Lower leg skin (tissue), 4 donors: ENCODE results near the gene CTXND1. TPM values are rescaled to one million over a fixed set of nuclear protein-coding genes. Genes with fewer than 3 reads are reported as not detected.

ENCODE experiments used
- DNase-seq, 2 donors: peaks; one replicate each; pipeline ENCODE4 v3.0.0-alpha.2; 2019; ENCODE audit warnings: low spot score in 2 of 2
- H3K4me3 ChIP-seq: fragments of 200-600 bp; sonication (generic); 2 replicates; pipeline ENCODE4 v1.5.1; 2017; ENCODE audit warnings: mild to moderate bottlenecking, low read depth; ENCODE audit not compliant: poor library complexity, severe bottlenecking
- CTCF ChIP-seq, 3 donors: fragments of 450-650 bp; IDR thresholded peaks; one replicate each; pipeline ENCODE4 v1.5.1; 2016; ENCODE audit warnings: antibody characterized with exemption in 3 of 3, mild to moderate bottlenecking in 3 of 3, moderate library complexity in 2 of 3
- POLR2A ChIP-seq, 2 donors: fragments of 450-650 bp; IDR thresholded peaks; one replicate each; pipeline ENCODE4 v1.6.1; 2016 to 2017; ENCODE audit warnings: antibody characterized with exemption in 2 of 2, mild to moderate bottlenecking in 1 of 2, moderate library complexity in 1 of 2
- WGBS, 2 donors: methylation state at CpG; one replicate each; pipeline ENCODE4 v1.1.5; 2018; 5-methylcytosine and 5-hydroxymethylcytosine counted together
- intact Hi-C: fragments of 100-400 bp; cut with DNase I; formaldehyde crosslinking; loops from one replicate; pipeline ENCODE4 v1.15.0; 2023; ENCODE audit warnings: low total_unique reads
- total RNA-seq, 4 donors: library from RNA; depleted of rRNA; stranded (reverse); fragments of >200 nt; gene quantifications; one replicate each; pipeline ENCODE4 v1.1.0, GENCODE V29; 2016

CTXND1 gene
- total RNA-seq, 4 donors from 2014 or later: 0.04 to 0.56 (median 0.34) TPM

DNA sequence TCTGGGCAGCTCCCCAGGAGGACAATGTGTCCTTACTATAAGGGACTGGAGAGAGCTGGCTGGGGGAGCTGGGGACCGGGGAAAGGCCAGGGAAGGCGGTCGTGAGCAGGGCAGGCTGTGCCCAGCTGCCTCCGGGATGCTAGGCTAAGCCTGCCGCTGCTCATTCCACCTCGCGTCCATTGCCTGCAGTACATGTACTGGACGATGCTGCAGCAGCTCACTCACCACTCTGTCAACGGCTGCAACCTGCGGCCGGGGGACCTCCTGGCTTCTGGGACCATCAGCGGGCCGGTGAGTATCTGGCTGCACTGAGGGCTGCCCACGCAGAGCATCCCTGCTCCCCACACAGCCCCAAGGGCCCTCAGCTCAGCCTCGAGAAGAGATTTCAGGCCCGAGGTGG lies 72.1 kb downstream of the CTXND1 start:
- TF ChIP-seq POLR2A (IDR thresholded peaks at IDR 0.05): no peak
- TF ChIP-seq CTCF (IDR thresholded peaks at IDR 0.05): no peak
- 86 to 91% methylated on average over 16 of the region's 16 CpGs for WGBS, 2 donors
- no peak overlapping the region for H3K4me3 ChIP-seq
- no peak for DNase-seq
- intact Hi-C loops: no loop called here

- H3K4me3 ChIP-seq: no peak overlapping the region
- no peak for TF ChIP-seq POLR2A (IDR thresholded peaks at IDR 0.05)
- no peak for TF ChIP-seq CTCF (IDR thresholded peaks at IDR 0.05)
- WGBS, 2 donors: 84 to 85% methylated on average over 17 of the region's 17 CpGs
- DNase-seq: no peak
- intact Hi-C loops: no loop called here
Measured at GRCh38 chr15:80179025-80179759, 72.8 kb downstream of the CTXND1 start.

GRCh38 chr15:80177156-80177555 lies 74.9 kb downstream of the CTXND1 start:
- TF ChIP-seq CTCF (IDR thresholded peaks at IDR 0.05) (no peak), POLR2A (IDR thresholded peaks at IDR 0.05) (no peak)
- no peak for DNase-seq
- H3K4me3 ChIP-seq: no peak overlapping the region
- intact Hi-C loops: no loop called here
- 88 to 90% methylated on average over 2 of the region's 2 CpGs for WGBS, 2 donors

DNA sequence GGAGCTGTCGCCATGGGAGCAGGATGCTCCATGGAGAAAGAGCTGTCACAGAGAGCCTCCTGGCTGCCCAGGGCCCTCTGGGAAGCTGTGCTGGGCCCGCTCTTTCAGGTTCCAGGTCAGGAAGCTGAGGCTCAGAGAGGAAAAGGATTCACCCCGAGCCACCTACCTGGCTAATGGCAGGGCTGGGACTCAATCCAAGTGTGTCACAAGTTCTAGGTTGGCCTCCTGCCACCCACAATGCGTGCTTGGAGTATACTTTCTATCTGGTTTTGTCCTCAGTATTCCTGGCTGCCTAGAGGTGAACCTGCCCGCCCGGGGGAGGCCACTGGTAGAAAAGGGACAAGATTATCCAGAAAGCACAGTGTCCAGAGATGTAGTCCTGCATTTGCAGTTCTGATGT lies 75.6 kb downstream of the CTXND1 start:
- TF ChIP-seq CTCF (IDR thresholded peaks at IDR 0.05) (no peak), POLR2A (IDR thresholded peaks at IDR 0.05) (no peak)
- intact Hi-C loops: no loop called here
- DNase-seq: no peak
- H3K4me3 ChIP-seq: no peak overlapping the region
- 59 to 67% methylated on average over 6 of the region's 6 CpGs for WGBS, 2 donors

- intact Hi-C loops: no loop called here
- no peak for DNase-seq
Measured at GRCh38 chr15:80175436-80175835, 76.6 kb downstream of the CTXND1 start.

More at GRCh38 chr15:80175436-80175835, 76.6 kb downstream of the CTXND1 start:
- no peak for TF ChIP-seq CTCF (IDR thresholded peaks at IDR 0.05)
- TF ChIP-seq POLR2A (IDR thresholded peaks at IDR 0.05): no peak
- 91 to 99% methylated on average over 8 to 9 of the region's 9 CpGs for WGBS, 2 donors
- H3K4me3 ChIP-seq: no peak overlapping the region
